ENCODE data around the gene KHNYN.
"Not testable (repeated sequence)": the region's sequence is repeated elsewhere in the genome, so short reads cannot be mapped to it uniquely, and the experiment has no call there.

- TF ChIP-seq CTCF, POLR2A (IDR thresholded peaks at IDR 0.05): not testable (repeated sequence)
These were observed 21.1 kb downstream of the KHNYN start for GRCh38 chr14:24450828-24451227.
